Retinal pigment epithelial cell (primary cell): ENCODE measurements around the gene CLCA1.

ENCODE experiments used
- DNase-seq: peaks from one replicate; pipeline ENCODE4 v3.0.0-alpha.2; 2010; ENCODE audit warnings: low read depth
- H3K4me3 ChIP-seq: 2 replicates; pipeline ENCODE4 v1.5.1; 2011; ENCODE audit warnings: mild to moderate bottlenecking, low read length, control low read depth, moderate library complexity
- CTCF ChIP-seq: conservative IDR thresholded peaks from 2 replicates; pipeline ENCODE4 v1.5.1; 2011; ENCODE audit warnings: low read depth, low read length, control low read depth, inconsistent platforms

The CLCA1 gene

GRCh38 chr1:86445919-86446318 is 22.8 kb upstream of the CLCA1 start:
- no peak for DNase-seq
- no peak overlapping the region for H3K4me3 ChIP-seq
- TF ChIP-seq CTCF: no peak

GRCh38 chr1:86447198-86447790 is 21.4 kb upstream of the CLCA1 start:
- H3K4me3 ChIP-seq: no peak overlapping the region
- no peak for DNase-seq
- no peak for TF ChIP-seq CTCF

GRCh38 chr1:86448670-86449069 is 20.1 kb upstream of the CLCA1 start:
- no peak overlapping the region for H3K4me3 ChIP-seq
- TF ChIP-seq CTCF: no peak
- DNase-seq: no peak

GRCh38 chr1:86449103-86449502 is 19.6 kb upstream of the CLCA1 start:
- no peak for TF ChIP-seq CTCF
- DNase-seq: no peak
- no peak overlapping the region for H3K4me3 ChIP-seq

- no peak overlapping the region for H3K4me3 ChIP-seq
- no peak for DNase-seq
- no peak for TF ChIP-seq CTCF
Measured at GRCh38 chr1:86450847-86451246, 17.9 kb upstream of the CLCA1 start.

GRCh38 chr1:86453664-86454063 is 15.1 kb upstream of the CLCA1 start:
- DNase-seq: no peak
- TF ChIP-seq CTCF: no peak
- no peak overlapping the region for H3K4me3 ChIP-seq

GRCh38 chr1:86455073-86455472 is 13.7 kb upstream of the CLCA1 start:
- DNase-seq: no peak
- no peak for TF ChIP-seq CTCF
- no peak overlapping the region for H3K4me3 ChIP-seq
